Ramos (cell line): Measurements from ENCODE around the gene TMEM185A.
"Not testable (repeated sequence)": the region's sequence is repeated elsewhere in the genome, so short reads cannot be mapped to it uniquely, and the experiment has no call there.

Source experiments
- in situ Hi-C: fragments of 300-500 bp; cut with MboI; formaldehyde crosslinking; loops from one replicate; pipeline ENCODE4 v1.14.3; 2022; ENCODE audit warnings: low sequenced_read_pairs; ENCODE audit not compliant: unreplicated experiment

The TMEM185A gene

GRCh38 chrX:149563359-149563758 is 68.2 kb downstream of the TMEM185A start:
- in situ Hi-C loops: no loop called here

DNA sequence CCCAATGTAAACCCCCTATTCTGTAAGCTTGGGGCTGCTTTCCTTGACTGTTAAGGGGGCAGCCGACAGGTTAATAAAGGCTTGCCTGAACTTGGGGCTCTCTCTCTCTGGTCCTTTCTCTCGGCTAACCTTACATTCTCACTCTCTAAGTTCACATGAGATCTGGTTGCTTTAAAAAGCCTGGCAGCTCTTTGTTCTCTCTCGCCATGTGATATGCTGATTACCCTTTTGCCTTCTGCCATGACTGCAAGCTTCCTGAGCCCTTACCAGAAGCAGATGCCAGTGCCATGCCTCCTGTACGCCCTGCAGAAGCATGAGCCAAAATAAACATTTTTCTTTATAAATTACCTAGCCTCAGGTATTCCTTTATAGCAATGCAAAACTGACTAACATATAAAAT is 76.3 kb downstream of the TMEM185A start:
- in situ Hi-C loops: not testable (repeated sequence)

- in situ Hi-C loops: not testable (repeated sequence)
These were observed 79.7 kb downstream of the TMEM185A start for GRCh38 chrX:149551939-149552248.

GRCh38 chrX:149551245-149551938 is 80.2 kb downstream of the TMEM185A start:
- in situ Hi-C loops: not testable (repeated sequence)

DNA sequence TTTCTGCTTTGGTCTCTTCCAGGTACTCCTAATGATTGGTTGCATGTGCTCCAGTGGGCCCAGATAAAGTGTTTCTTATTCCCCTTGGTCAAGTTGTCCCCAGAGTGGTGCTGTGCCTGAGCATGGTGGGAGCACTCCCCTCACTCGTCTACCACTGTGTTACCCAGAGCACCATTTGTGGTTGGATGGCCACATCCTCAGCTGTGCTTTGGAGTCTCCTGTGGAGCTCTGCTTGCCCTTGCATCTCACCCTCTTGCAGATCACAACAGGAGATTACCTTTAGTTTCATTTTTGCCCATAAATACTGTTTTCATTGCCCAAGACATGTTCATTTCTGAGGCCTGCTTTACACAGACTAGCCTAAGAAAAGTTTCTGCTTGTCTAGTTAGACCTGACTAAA is 81.1 kb downstream of the TMEM185A start:
- in situ Hi-C loops: not testable (repeated sequence)

DNA sequence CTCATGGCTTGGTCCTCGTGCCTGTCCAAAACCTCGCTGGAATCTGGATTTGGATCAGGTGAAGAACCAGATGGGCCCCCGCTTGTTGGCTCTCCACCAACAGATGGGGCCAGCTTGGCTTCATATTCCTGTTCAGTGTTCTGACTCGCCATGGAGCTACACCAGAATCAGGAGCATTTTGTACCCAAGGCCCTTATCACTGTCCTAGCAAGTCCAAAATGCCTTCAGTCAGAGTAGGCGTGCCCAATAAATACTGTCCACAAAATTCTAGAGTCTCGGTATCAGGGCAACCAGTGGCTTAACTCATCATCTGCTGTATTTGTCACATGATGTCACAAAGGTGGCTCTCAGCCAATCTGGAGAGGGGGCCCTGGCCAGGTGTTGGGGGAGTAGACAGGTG is 81.9 kb downstream of the TMEM185A start, which contains the start of gene HSFX3:
TSS of gene HSFX3 (minus strand) at position 224 of the 400 bp plus-strand sequence. CDS start at position 152, 72 bp downstream.
- in situ Hi-C loops: not testable (repeated sequence)

DNA sequence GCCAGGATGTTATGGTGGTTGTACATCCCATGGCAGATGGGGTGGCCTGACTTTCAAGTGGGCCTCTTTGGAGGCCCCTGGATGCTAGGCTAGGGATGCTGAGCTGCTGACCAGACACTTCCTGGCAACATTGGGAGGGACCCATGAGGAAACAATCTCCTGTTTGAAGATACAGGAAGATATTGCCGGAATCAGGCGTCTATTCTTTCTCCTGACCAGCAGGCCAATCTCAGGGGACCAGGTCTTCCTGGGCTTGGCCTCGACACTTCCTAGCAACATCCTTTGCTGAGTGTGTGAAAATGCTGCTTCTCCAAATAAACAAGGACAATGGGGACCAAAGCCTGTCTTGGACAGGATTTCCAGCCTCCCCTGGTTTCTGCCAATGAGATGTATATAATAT is 83.8 kb downstream of the TMEM185A start:
- in situ Hi-C loops: not testable (repeated sequence)

GRCh38 chrX:149546962-149547361 is 84.6 kb downstream of the TMEM185A start:
- in situ Hi-C loops: not testable (repeated sequence)
